WTC11 (cell line): ENCODE data around the gene ERC2. TPM values are rescaled to one million over a fixed set of nuclear protein-coding genes. Genes with fewer than 3 reads are reported as not detected.

Source experiments
- ATAC-seq: fragments of 200-7000 bp; cut with Tn5 transposase; 2 replicates; pipeline ENCODE4 v1.10.0; 2021; ENCODE audit warnings: mild to moderate bottlenecking, moderate library complexity
- CTCF ChIA-PET: fragments of 300-600 bp; sonication (Branson Sonifier 250); formaldehyde crosslinking; loops from one replicate; lab custom pipeline; 2021; ENCODE audit warnings: antibody characterized with exemption; lab: Charles Lee
- POLR2A ChIA-PET: fragments of 350-600 bp; sonication (Branson Sonifier 250); formaldehyde crosslinking; loops from one replicate; lab custom pipeline; 2021; ENCODE audit warnings: antibody characterized with exemption; lab: Charles Lee
- DNase-seq: peaks from one replicate; pipeline ENCODE4 v3.0.0; 2021; ENCODE audit warnings: low spot score
- H3K27ac Mint-ChIP-seq: 2 replicates; pipeline ENCODE4 v1.8.0; 2021; ENCODE audit warnings: mixed read lengths
- H3K27me3 Mint-ChIP-seq: 2 replicates; pipeline ENCODE4 v1.8.0; 2021; ENCODE audit warnings: low read depth, mild to moderate bottlenecking, moderate library complexity, mixed read lengths
- H3K36me3 Mint-ChIP-seq: 2 replicates; pipeline ENCODE4 v1.8.0; 2021; ENCODE audit warnings: mixed read lengths
- H3K4me1 Mint-ChIP-seq: 2 replicates; pipeline ENCODE4 v1.8.0; 2022; ENCODE audit warnings: mixed read lengths
- H3K4me3 Mint-ChIP-seq: 2 replicates; pipeline ENCODE4 v1.8.0; 2021; ENCODE audit warnings: mild to moderate bottlenecking, moderate library complexity, mixed read lengths
- H3K9me3 Mint-ChIP-seq: 2 replicates; pipeline ENCODE4 v1.8.0; 2021; ENCODE audit warnings: mixed read lengths
- CDX4 ChIP-seq: fragments of 250-450 bp; sonication (Bioruptor Pico); IDR thresholded peaks from 2 replicates; pipeline ENCODE4 v1.9.0; 2021; ENCODE audit warnings: moderate library complexity, mild to moderate bottlenecking, inconsistent platforms, borderline replicate concordance
- E2F1 ChIP-seq: sonication (generic); formaldehyde crosslinking; IDR thresholded peaks from 2 replicates; pipeline ENCODE4 v1.8.0; 2022; ENCODE audit warnings: mild to moderate bottlenecking, missing genetic modification reagents
- ELF4 ChIP-seq: sonication (generic); formaldehyde crosslinking; IDR thresholded peaks from 2 replicates; pipeline ENCODE4 v1.8.1; 2022; ENCODE audit warnings: low read depth, mild to moderate bottlenecking, moderate library complexity, missing genetic modification reagents
- ERG ChIP-seq: fragments of 250-450 bp; sonication (Bioruptor Pico); IDR thresholded peaks from 2 replicates; pipeline ENCODE4 v1.8.0; 2021; ENCODE audit warnings: mild to moderate bottlenecking
- ESRRA ChIP-seq: sonication (generic); formaldehyde crosslinking; IDR thresholded peaks from 2 replicates; pipeline ENCODE4 v1.8.1; 2022; ENCODE audit warnings: mild to moderate bottlenecking, missing genetic modification reagents, borderline replicate concordance
- JAZF1 ChIP-seq: fragments of 250-450 bp; sonication (Bioruptor Pico); IDR thresholded peaks from 2 replicates; pipeline ENCODE4 v1.9.0; 2021; ENCODE audit warnings: moderate library complexity, mild to moderate bottlenecking, inconsistent platforms
- MXD4 ChIP-seq: fragments of 250-450 bp; sonication (Bioruptor Pico); IDR thresholded peaks from 2 replicates; pipeline ENCODE4 v1.8.0; 2021; ENCODE audit warnings: mild to moderate bottlenecking, moderate library complexity, borderline replicate concordance
- NFE2L1 ChIP-seq: sonication (generic); formaldehyde crosslinking; IDR thresholded peaks from 2 replicates; pipeline ENCODE4 v1.8.1; 2023; ENCODE audit warnings: missing genetic modification reagents
- NFYB ChIP-seq: sonication (generic); formaldehyde crosslinking; conservative IDR thresholded peaks from 2 replicates; pipeline ENCODE4 v1.8.0; 2022; ENCODE audit warnings: low read depth, missing genetic modification reagents
- NR2C2 ChIP-seq: sonication (generic); formaldehyde crosslinking; IDR thresholded peaks from 2 replicates; pipeline ENCODE4 v1.8.0; 2022; ENCODE audit warnings: mild to moderate bottlenecking, missing genetic modification reagents
- PRRX2 ChIP-seq: fragments of 250-450 bp; sonication (Bioruptor Pico); IDR thresholded peaks from 2 replicates; pipeline ENCODE4 v1.8.0; 2021; ENCODE audit warnings: mild to moderate bottlenecking
- RELA ChIP-seq: sonication (generic); formaldehyde crosslinking; IDR thresholded peaks from 2 replicates; pipeline ENCODE4 v1.8.1; 2022; ENCODE audit warnings: missing genetic modification reagents, mild to moderate bottlenecking, borderline replicate concordance
- SMAD4 ChIP-seq: sonication (generic); formaldehyde crosslinking; IDR thresholded peaks from 2 replicates; pipeline ENCODE4 v1.8.0; 2022; ENCODE audit warnings: mild to moderate bottlenecking, missing genetic modification reagents
- SP1 ChIP-seq: sonication (generic); formaldehyde crosslinking; conservative IDR thresholded peaks from 2 replicates; pipeline ENCODE4 v1.8.1; 2022; ENCODE audit warnings: missing genetic modification reagents
- TCF7 ChIP-seq: sonication (generic); formaldehyde crosslinking; IDR thresholded peaks from 2 replicates; pipeline ENCODE4 v1.8.0; 2022; ENCODE audit warnings: mild to moderate bottlenecking, low read depth, missing genetic modification reagents, moderate library complexity
- TP53 ChIP-seq: sonication (generic); formaldehyde crosslinking; IDR thresholded peaks from 2 replicates; pipeline ENCODE4 v1.8.1; 2023; ENCODE audit warnings: mild to moderate bottlenecking, missing genetic modification reagents
- USF1 ChIP-seq: sonication (generic); formaldehyde crosslinking; IDR thresholded peaks from 2 replicates; pipeline ENCODE4 v1.8.0; 2022; ENCODE audit warnings: mild to moderate bottlenecking, missing genetic modification reagents
- ZNF138 ChIP-seq: sonication (generic); formaldehyde crosslinking; conservative IDR thresholded peaks from 2 replicates; pipeline ENCODE4 v1.8.1; 2022; ENCODE audit warnings: mild to moderate bottlenecking, moderate library complexity, missing genetic modification reagents
- ZNF219 ChIP-seq: sonication (generic); formaldehyde crosslinking; IDR thresholded peaks from 2 replicates; pipeline ENCODE4 v1.8.0; 2023; ENCODE audit warnings: missing genetic modification reagents, mild to moderate bottlenecking, borderline replicate concordance
- ZNF416 ChIP-seq: fragments of 250-450 bp; sonication (Bioruptor Pico); IDR thresholded peaks from 2 replicates; pipeline ENCODE4 v1.9.0; 2021; ENCODE audit warnings: mild to moderate bottlenecking, inconsistent platforms
- ZNF532 ChIP-seq: fragments of 250-450 bp; sonication (Bioruptor Pico); IDR thresholded peaks from 2 replicates; pipeline ENCODE4 v1.9.0; 2021; ENCODE audit warnings: mild to moderate bottlenecking, borderline replicate concordance
- total RNA-seq: library from RNA; stranded (reverse); gene quantifications from 3 replicates; pipeline ENCODE4 v1.2.3, GENCODE V29; 2021

Gene ERC2
- total RNA-seq, 1 experiment from 2014 or later, result 23.5 TPM

GRCh38 chr3:55708921-55709320 is 759.3 kb downstream of the ERC2 start (continued):
- no peak for TF ChIP-seq TP53 (CRISPR knock-in tag)
- TF ChIP-seq, all 79 proteins: peak for 0

- peaks cover 18% of the 10 kb centered on the region for H3K4me1 Mint-ChIP-seq
- no peak for TF ChIP-seq ERG (CRISPR knock-in tag)
- TF ChIP-seq RELA (CRISPR knock-in tag), result no peak
- TF ChIP-seq ZNF219 (CRISPR knock-in tag), result no peak
- TF ChIP-seq SP1 (CRISPR knock-in tag), result no peak
- TF ChIP-seq, all 79 proteins: peak for 0
- H3K36me3 Mint-ChIP-seq, result no peaks in the 10 kb centered on the region
- ChIA-PET CTCF (no interaction called here), POLR2A (no interaction called here)
- no peaks in the 10 kb centered on the region for H3K9me3 Mint-ChIP-seq
- no peak overlapping the region for H3K4me3 Mint-ChIP-seq
- no peaks in the 10 kb centered on the region for H3K27me3 Mint-ChIP-seq
- DNase-seq, result no peak
- ATAC-seq, result no peak
- no peak overlapping the region for H3K27ac Mint-ChIP-seq
Measured at GRCh38 chr3:55708242-55708641, 760.0 kb downstream of the ERC2 start.

GRCh38 chr3:55704521-55704920 is 763.7 kb downstream of the ERC2 start:
- DNase-seq (no peak), ATAC-seq (no peak)
- ChIA-PET CTCF (no interaction called here), POLR2A (interaction anchor here (0.8 kb wide), 1 partner anchor 14 kb away, joined by 3 read pairs; no protein-coding TSS in a partner anchor)
- Mint-ChIP-seq H3K4me1 (peaks cover 33% of the 10 kb centered on the region), H3K4me3 (no peak overlapping the region), H3K36me3 (no peaks in the 10 kb centered on the region), H3K9me3 (no peaks in the 10 kb centered on the region), H3K27me3 (no peaks in the 10 kb centered on the region), H3K27ac (no peak overlapping the region)
- TF ChIP-seq ZNF532 (no peak), CDX4 (CRISPR knock-in tag) (no peak), E2F1 (CRISPR knock-in tag) (no peak), ERG (CRISPR knock-in tag) (no peak)

GRCh38 chr3:55702822-55703221 is 765.4 kb downstream of the ERC2 start:
- H3K9me3 Mint-ChIP-seq, result no peaks in the 10 kb centered on the region
- ChIA-PET POLR2A (no interaction called here), CTCF (no interaction called here)
- TF ChIP-seq ESRRA (CRISPR knock-in tag) (no peak), PRRX2 (CRISPR knock-in tag) (no peak), USF1 (CRISPR knock-in tag) (no peak), ZNF416 (CRISPR knock-in tag) (no peak), MXD4 (CRISPR knock-in tag) (no peak), NFYB (CRISPR knock-in tag) (no peak), SMAD4 (CRISPR knock-in tag) (no peak), ZNF138 (CRISPR knock-in tag) (no peak), JAZF1 (CRISPR knock-in tag) (no peak), ELF4 (no peak), TCF7 (CRISPR knock-in tag) (no peak), NR2C2 (no peak), E2F1 (CRISPR knock-in tag) (no peak), NFE2L1 (no peak)
- H3K36me3 Mint-ChIP-seq, result no peaks in the 10 kb centered on the region
- no peak for DNase-seq
- H3K27ac Mint-ChIP-seq, result no peak overlapping the region; the same call in 1 of the 2 replicates
- H3K27me3 Mint-ChIP-seq, result peaks cover 2% of the 10 kb centered on the region
- ATAC-seq, result no peak
- peaks cover 38% of the 10 kb centered on the region for H3K4me1 Mint-ChIP-seq
- no peak overlapping the region for H3K4me3 Mint-ChIP-seq
